ENCODE data around the gene SPAG9.

Gene SPAG9

GRCh38 chr17:50986989-50987660, 133.5 kb downstream of the SPAG9 start:
- peak; percentile 63 for DNase-seq (ENCODE audit: low read depth)

GRCh38 chr17:50981279-50981678, 139.4 kb downstream of the SPAG9 start:
- no peak for DNase-seq (ENCODE audit: low read depth)

GRCh38 chr17:50979524-50979927, 141.1 kb downstream of the SPAG9 start:
- no peak for DNase-seq (ENCODE audit: low read depth)

GRCh38 chr17:50977487-50978159, 143.0 kb downstream of the SPAG9 start:
- no peak for DNase-seq (ENCODE audit: low read depth)

DNA sequence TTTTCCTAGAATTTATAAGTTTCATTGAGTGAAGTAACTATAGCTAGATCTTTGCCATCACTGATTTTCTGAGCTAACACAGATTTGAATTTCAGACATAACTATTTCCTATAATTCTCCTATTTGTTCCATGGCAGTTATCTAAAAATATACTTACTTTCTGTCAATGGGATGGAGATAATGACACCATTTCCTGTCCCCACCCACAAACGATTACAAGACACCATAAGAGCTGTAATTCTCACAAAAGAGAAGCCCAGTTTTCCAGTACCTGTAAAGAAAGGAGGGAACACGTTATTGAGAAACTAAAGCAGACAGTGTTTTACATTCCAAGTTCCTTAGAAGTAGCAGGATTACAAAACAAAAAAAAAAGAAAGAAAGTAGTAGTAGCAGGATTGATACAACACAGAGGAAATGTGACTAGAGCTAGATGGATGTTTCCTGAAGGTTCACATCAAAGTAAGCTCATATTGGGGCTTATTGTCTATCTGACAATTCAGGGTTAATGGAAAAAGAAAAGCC, 143.7 kb downstream of the SPAG9 start:
- no peak for DNase-seq (ENCODE audit: low read depth)

- DNase-seq (ENCODE audit: low read depth), result no peak
Measured at GRCh38 chr17:50973557-50974494, 146.8 kb downstream of the SPAG9 start.

DNA sequence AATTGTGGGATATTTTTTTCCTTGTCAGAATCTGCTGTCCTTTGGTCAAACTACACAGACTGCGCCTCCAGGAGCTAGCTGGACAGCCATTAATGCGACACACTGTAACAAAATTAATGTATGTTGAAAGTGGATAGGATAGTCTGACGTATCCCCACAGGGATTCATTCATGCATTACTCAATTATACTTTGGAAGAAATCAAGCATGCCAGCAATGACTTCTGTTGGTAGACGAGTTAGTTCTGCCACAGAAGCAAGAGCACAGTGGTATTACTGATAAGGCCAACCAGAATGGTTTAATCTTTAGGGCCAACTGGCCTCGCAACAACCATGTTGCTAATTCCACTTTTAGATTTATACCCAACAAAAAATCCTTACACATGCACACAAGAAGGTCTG, 148.1 kb downstream of the SPAG9 start:
- no peak for DNase-seq (ENCODE audit: low read depth)

DNA sequence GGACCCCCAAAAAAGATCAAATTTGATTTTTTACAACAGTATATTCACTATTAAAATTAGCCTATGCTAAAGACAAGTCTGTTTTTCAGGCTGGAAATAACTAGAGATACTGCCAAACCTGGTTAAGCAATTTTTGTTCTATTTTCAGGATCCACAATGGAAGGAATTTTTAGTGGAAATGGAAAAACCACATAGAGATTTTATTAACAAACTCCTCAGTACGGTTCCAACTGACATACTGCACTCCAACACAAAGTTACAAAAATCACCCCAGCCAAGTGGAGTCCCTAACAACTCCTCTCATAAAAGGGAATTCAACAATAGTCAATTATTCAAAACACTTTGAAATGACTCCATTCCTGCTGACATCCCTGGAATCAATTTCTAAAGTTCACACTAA, 152.9 kb downstream of the SPAG9 start:
- peak; percentile 76 for DNase-seq (ENCODE audit: low read depth)

GRCh38 chr17:50966163-50966666, 154.5 kb downstream of the SPAG9 start:
- no peak for DNase-seq (ENCODE audit: low read depth)

- peak; percentile 88 for DNase-seq (ENCODE audit: low read depth)
Measured at GRCh38 chr17:50963139-50963538, 157.5 kb downstream of the SPAG9 start.

DNA sequence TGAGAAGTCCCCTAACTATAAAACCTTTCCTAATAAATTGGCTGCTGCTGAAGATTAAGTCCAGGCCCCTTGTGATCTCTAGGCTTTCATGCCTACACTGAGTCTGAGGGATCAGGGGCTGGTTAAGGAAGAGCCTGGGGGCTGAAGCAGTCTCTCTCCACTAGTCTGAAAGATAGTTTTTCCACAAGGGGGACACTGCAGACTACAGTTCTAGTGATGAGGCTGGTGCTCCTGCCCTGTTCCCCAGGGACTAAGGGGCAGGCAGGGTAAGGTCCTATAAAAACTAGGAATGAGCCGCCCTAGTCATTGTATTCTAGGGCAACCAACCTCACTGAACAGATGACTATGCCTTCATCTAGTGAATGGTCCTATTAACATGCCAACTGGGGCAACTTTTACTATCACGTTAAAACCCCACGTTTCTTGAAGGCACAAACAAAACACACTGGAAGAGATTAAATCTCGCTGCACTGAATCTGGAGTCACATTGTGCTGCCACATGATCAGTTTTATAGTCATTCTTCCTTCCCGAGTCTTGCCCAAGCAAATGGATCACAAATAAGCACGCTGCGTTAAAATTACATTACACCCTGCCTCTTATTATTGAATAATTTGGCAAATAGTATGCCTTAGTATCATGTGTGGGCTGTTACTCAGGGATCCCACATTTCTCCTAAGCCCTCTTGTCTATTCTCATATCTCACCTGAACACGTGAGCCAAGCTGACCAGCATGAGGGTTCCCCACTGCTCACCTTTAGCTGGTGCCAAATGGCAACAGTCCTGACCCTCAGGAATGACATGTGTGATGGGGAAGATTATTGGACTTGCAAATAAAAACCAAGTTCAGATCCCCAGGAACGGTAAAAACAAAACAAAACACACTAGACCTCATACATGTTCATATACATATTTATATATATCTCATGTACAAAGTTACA, 159.1 kb downstream of the SPAG9 start:
- DNase-seq (ENCODE audit: low read depth), result no peak

DNA sequence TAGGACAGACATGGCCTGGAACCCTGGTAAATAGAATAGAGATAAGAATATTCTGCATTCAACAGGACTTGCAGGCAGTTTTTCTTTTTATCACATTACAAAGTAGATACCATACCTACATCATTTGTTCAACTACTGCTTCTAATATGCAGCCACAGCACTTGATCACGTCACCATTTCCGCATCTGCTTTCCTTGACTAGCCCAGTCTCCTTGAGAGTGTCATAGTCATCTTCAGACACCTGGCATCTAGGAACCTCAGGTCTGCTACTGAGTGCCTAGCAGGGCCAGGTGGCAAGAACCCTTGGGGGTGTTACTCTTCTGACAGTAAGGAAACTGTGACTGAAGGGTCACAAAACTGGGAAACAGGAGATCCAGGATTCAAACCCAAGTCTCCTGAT, 161.3 kb downstream of the SPAG9 start:
- DNase-seq (ENCODE audit: low read depth), result no peak

DNA sequence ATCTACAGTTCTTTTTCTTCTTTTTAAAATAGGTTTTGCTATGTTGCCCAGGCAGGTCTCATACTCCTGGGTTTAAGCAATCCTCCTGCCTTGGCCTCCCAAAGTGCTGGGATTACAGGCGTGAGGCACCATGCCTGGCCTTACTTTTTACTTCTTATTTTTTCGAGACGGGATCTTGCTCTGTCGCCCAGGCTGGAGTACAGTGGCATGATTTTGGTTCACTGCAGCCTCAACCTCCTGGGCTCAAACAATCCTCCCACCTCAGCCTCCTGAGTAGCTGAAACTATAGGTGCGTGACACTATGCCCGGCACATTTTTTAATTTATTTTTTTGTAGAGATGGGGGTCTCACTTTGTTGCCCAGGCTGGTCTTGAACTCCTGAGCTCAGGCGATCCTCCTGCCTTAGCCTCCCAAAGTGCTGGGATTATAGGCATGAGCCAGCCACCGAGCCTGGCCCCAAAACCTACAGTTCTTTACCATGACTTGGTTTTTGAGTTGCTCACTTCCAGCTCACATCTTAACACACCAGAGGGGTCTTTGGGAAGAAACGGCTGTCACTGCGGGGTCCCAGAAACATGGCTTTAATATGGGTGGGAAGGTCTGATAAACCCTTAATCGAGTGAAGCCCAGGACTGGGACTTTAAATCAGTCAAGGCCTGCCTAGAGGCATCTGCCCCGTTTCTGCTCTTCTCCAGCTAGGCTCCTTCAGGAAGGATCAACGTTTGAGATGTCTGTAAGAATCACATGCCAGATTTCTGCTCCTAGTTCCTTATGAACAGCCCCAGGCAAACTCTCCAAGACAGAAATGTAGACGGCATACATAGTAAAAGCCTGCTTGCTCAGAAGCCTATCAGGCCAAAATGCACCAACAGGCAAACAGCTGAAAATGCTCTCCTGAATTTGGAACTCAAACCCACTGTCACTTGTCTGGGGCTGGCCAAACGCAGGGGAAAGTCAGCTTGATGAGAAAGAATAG, 162.8 kb downstream of the SPAG9 start:
- no peak for DNase-seq (ENCODE audit: low read depth)

DNA sequence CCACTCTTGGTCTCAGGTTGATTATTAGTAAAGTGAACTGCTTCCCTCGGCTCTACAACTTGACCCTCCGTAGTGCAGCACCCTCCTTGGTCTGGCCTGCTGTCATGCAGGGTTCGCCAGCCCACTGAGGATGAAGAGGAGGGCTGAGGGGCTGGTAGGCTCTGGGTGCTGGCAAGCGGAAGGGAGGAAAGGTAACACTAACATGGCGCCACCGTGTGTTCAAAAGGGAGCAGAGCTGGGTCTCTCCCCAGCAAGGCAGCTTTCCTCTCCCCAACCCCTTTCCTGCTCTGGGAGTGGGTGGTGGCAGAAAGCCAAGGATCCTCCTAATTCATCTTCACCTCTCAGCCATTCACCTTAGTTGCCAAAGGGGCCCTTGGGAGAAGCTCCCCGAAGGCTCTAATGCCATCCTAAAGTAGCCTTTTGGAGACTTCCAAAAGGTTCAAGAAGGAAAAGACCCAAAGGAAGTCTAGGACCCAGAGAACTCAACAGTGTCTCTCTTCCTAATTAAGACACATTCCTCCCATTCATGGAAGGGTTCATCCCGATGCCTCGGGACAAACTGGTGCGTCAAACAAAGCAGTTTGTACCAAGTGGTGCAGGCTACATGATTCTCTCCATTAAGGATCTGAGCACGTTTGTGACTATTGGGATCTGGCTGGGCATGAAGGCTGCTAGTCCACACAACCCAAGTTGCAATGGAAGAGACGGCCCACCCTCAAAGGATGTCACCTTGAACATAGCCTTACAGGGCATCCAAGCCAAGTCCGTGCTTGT, 163.7 kb downstream of the SPAG9 start:
- DNase-seq (ENCODE audit: low read depth), result peak; percentile 41

DNA sequence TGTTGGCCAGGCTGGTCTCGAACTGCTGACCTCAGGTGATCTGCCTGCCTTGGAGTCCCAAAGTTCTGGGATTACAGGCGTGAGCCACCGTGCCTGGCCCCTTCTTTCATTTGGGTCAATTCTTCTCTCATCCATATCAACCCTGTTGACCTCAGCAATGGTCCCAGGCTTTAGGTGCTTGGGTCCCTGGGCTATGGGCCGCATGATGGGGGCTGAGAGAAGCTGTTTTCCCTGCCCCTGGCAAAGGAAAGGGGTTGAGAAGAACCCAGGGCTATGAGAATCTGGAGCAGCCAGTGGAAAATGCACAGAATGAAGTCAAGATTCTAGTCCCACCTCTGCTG, 164.3 kb downstream of the SPAG9 start:
- no peak for DNase-seq (ENCODE audit: low read depth)

GRCh38 chr17:50955667-50956120, 165.0 kb downstream of the SPAG9 start:
- no peak for DNase-seq (ENCODE audit: low read depth)

DNA sequence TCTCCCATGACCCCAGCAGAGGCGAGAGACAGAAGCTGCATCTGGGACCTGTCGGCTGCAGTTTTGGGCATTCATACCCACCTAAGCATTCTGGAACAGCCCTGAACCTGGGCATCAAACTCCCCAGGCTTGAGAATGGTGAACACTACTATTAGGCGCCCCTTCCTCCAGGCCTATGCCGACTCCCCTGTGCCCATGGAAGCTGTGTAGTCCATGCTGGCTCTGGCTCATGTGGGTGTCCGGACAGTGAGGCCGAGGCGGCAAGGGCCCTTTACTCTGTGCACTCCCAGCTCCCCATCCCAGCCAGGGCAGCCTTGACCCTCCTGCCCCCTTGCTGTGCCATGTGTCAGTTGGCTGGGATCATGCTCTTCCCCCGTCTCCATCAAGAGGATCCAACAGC, 165.5 kb downstream of the SPAG9 start:
- DNase-seq (ENCODE audit: low read depth), result no peak

GRCh38 chr17:50954641-50955121, 166.0 kb downstream of the SPAG9 start:
- DNase-seq (ENCODE audit: low read depth), result no peak
